Mammary epithelial cell (primary cell): Measurements from ENCODE around the gene NME8.

Experiments
- CTCF ChIP-seq, 2 donors: IDR thresholded peaks in 1 of 2; conservative IDR thresholded peaks in 1 of 2; 2 replicates each; pipeline ENCODE4 v1.5.1; 2011 to 2012; ENCODE audit warnings: inconsistent platforms in 2 of 2, low read length in 2 of 2, mild to moderate bottlenecking in 2 of 2, control low read depth in 1 of 2, low read depth in 1 of 2; ENCODE audit not compliant: insufficient read depth in 1 of 2; ENCODE audit errors: extremely low read depth in 1 of 2
- EZH2 ChIP-seq: IDR thresholded peaks from 2 replicates; pipeline ENCODE4 v1.6.1; 2012; ENCODE audit warnings: low read length, inconsistent platforms, borderline replicate concordance

GRCh38 chr7:37817591-37817960 is 30.8 kb upstream of the NME8 start:
- TF ChIP-seq CTCF (conservative IDR thresholded peaks at IDR 0.05 in 1 of 2, IDR thresholded peaks at IDR 0.05 in 1 of 2; ENCODE audit: extremely low read depth in 1 of 2, insufficient read depth in 1 of 2, low read depth in 1 of 2, low read length in 2 of 2), result no peak
- TF ChIP-seq EZH2, result no peak
